Trophoblast cell (in vitro differentiated cells and primary cell): ENCODE data around the gene C10orf90.

ENCODE experiments used
- DNase-seq, 2 donors: peaks; one replicate each; pipeline ENCODE4 v3.0.0-alpha.2; 2016
- H2AFZ ChIP-seq: 2 replicates; pipeline ENCODE4 v1.6.1; 2013; ENCODE audit warnings: low read length, moderate library complexity, mild to moderate bottlenecking; ENCODE audit not compliant: insufficient read depth, poor library complexity
- H2AK5ac ChIP-seq: 2 replicates; pipeline ENCODE4 v1.6.1; 2013; ENCODE audit warnings: mild to moderate bottlenecking, low read length
- H2BK120ac ChIP-seq: 2 replicates; pipeline ENCODE4 v1.6.1; 2013; ENCODE audit warnings: low read length, mild to moderate bottlenecking, moderate library complexity; ENCODE audit not compliant: insufficient read depth, poor library complexity
- H2BK12ac ChIP-seq: 2 replicates; pipeline ENCODE4 v1.6.1; 2013; ENCODE audit warnings: mild to moderate bottlenecking, low read length, moderate library complexity
- H2BK5ac ChIP-seq: 2 replicates; pipeline ENCODE4 v1.6.1; 2013; ENCODE audit warnings: low read length, low read depth, moderate library complexity, mild to moderate bottlenecking; ENCODE audit not compliant: poor library complexity
- H3K14ac ChIP-seq: 2 replicates; pipeline ENCODE4 v1.6.1; 2013; ENCODE audit warnings: mild to moderate bottlenecking, low read length
- H3K18ac ChIP-seq: 2 replicates; pipeline ENCODE4 v1.6.1; 2013; ENCODE audit warnings: mild to moderate bottlenecking, low read length
- H3K23ac ChIP-seq: 2 replicates; pipeline ENCODE4 v1.6.1; 2013; ENCODE audit warnings: low read length
- H3K27ac ChIP-seq: 2 replicates; pipeline ENCODE4 v1.5.1; 2013; ENCODE audit warnings: low read depth, mild to moderate bottlenecking, inconsistent platforms, low read length, moderate library complexity
- H3K27me3 ChIP-seq: 2 replicates; pipeline ENCODE4 v1.6.1; 2013; ENCODE audit warnings: inconsistent platforms, mild to moderate bottlenecking, low read length, moderate library complexity; ENCODE audit not compliant: insufficient read depth
- H3K36me3 ChIP-seq, 2 experiments: 1 replicate in 1 of 2; 2 replicates in 1 of 2; pipeline ENCODE4 v1.6.1; 2013; ENCODE audit warnings: low read length in 2 of 2, mild to moderate bottlenecking in 2 of 2, moderate library complexity in 1 of 2; ENCODE audit not compliant: insufficient read depth in 2 of 2, control insufficient read depth in 1 of 2
- H3K4ac ChIP-seq: 2 replicates; pipeline ENCODE4 v1.6.1; 2013; ENCODE audit warnings: low read depth, mild to moderate bottlenecking, low read length, moderate library complexity
- H3K4me1 ChIP-seq, 2 experiments: 1 replicate in 1 of 2; 2 replicates in 1 of 2; pipeline ENCODE4 v1.6.1; 2013; ENCODE audit warnings: low read length in 2 of 2, mild to moderate bottlenecking in 2 of 2, moderate library complexity in 1 of 2; ENCODE audit not compliant: insufficient read depth in 2 of 2, control insufficient read depth in 1 of 2
- H3K4me2 ChIP-seq: 2 replicates; pipeline ENCODE4 v1.6.1; 2013; ENCODE audit warnings: inconsistent platforms, mild to moderate bottlenecking, low read length, moderate library complexity
- H3K4me3 ChIP-seq: 2 replicates; pipeline ENCODE4 v1.5.1; 2013; ENCODE audit warnings: mild to moderate bottlenecking, low read depth, low read length, inconsistent platforms
- H3K79me1 ChIP-seq: one replicate; pipeline ENCODE4 v1.6.1; 2013; ENCODE audit warnings: low read length
- H3K79me2 ChIP-seq: 2 replicates; pipeline ENCODE4 v1.6.1; 2013; ENCODE audit warnings: low read length, mild to moderate bottlenecking; ENCODE audit not compliant: control insufficient read depth, insufficient read depth, poor library complexity
- H3K9ac ChIP-seq: 2 replicates; pipeline ENCODE4 v1.6.1; 2013; ENCODE audit warnings: mild to moderate bottlenecking, low read length
- H3K9me3 ChIP-seq: 2 replicates; pipeline ENCODE4 v1.6.1; 2013; ENCODE audit warnings: low read depth, mild to moderate bottlenecking, control low read depth, inconsistent platforms, low read length; ENCODE audit not compliant: insufficient read depth
- H4K12ac ChIP-seq: 2 replicates; pipeline ENCODE4 v1.6.1; 2013; ENCODE audit warnings: low read depth, mild to moderate bottlenecking, low read length, moderate library complexity
- H4K8ac ChIP-seq: 2 replicates; pipeline ENCODE4 v1.6.1; 2013; ENCODE audit warnings: low read depth, mild to moderate bottlenecking, low read length, moderate library complexity
- H4K91ac ChIP-seq: one replicate; pipeline ENCODE4 v1.6.1; 2013; ENCODE audit warnings: low read depth, mild to moderate bottlenecking, low read length, moderate library complexity
- WGBS: extraction: QIAGEN DNeasy Blood & Tissue Kit; methylation state at CpG from one replicate; pipeline ENCODE4 v1.1.7; 2013; ENCODE audit warnings: missing lambda C conversion rate; ENCODE audit not compliant: insufficient read length, insufficient coverage; ENCODE audit errors: extremely low coverage; 5-methylcytosine and 5-hydroxymethylcytosine counted together

The C10orf90 gene

GRCh38 chr10:126581648-126582046 is 88.8 kb downstream of the C10orf90 start:
- Histone ChIP-seq H2BK12ac (no peak overlapping the region), H4K12ac (no peak overlapping the region), H2AK5ac (no peak overlapping the region), H3K14ac (no peak overlapping the region), H3K4me2 (no peak overlapping the region), H3K4me3 (no peak overlapping the region), H3K4me1 (no peaks in the 10 kb centered on the region), H3K27ac (no peak overlapping the region), H3K79me1 (no peaks in the 10 kb centered on the region), H3K79me2 (no peaks in the 10 kb centered on the region), H3K4ac (no peak overlapping the region), H3K9me3 (peaks cover 3% of the 10 kb centered on the region), H2AFZ (no peak overlapping the region), H3K36me3 (no peaks in the 10 kb centered on the region), H4K91ac (no peak overlapping the region), H4K8ac (no peak overlapping the region), H3K18ac (no peak overlapping the region), H2BK5ac (no peak overlapping the region), H3K27me3 (no peaks in the 10 kb centered on the region), H3K23ac (no peak overlapping the region), H2BK120ac (no peak overlapping the region), H3K9ac (no peak overlapping the region)
- no CpG with 5 or more reads among the region's 7 CpGs for WGBS
- no peak for DNase-seq

DNA sequence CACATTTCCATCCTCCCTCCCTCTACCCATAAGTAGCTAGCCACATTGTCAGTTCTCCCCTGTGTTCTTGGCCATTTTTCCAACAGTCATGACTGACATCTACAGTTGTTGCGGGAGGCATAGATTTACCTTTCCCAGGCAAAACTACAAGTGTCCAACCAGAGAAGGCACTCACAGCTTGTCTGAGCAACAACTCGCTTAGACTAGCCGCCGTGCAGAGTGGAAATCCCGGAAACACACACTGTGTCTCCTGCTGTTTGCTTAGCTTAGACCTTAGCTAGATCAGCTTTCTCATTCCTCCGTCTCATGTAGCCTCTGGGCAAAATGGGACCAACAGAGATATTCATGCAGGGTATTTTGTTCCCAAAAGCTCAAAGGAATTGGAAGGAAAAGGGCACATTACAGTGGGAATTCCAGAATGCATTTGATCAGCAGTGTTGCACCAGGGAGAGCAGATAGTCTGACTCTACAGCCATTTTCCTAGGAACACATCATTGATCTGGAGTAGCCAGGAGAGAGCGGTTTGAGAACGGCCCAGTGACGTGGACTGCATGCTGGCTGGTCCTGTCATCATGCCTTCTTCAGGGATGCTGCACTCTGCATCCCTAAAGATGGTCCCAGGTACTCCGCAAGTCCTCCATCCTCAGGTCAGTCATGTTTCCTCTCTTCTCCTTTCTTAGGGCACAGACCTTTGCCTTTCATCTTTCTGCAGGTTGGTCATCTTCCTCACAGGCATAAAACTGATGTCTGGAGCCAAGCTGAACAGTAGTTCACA is 89.4 kb downstream of the C10orf90 start:
- Histone ChIP-seq H3K14ac (no peak overlapping the region), H3K4me2 (no peak overlapping the region), H3K27me3 (no peaks in the 10 kb centered on the region), H3K27ac (no peak overlapping the region), H4K12ac (no peak overlapping the region), H3K4me3 (no peak overlapping the region), H3K9ac (no peak overlapping the region), H3K79me2 (no peaks in the 10 kb centered on the region), H2AFZ (no peak overlapping the region), H3K36me3 (no peaks in the 10 kb centered on the region), H3K79me1 (no peaks in the 10 kb centered on the region), H3K4ac (no peak overlapping the region), H2BK12ac (no peak overlapping the region), H3K4me1 (no peaks in the 10 kb centered on the region), H4K8ac (no peak overlapping the region), H3K18ac (no peak overlapping the region), H3K9me3 (peaks cover 3% of the 10 kb centered on the region), H2AK5ac (no peak overlapping the region), H3K23ac (no peak overlapping the region), H2BK5ac (no peak overlapping the region), H2BK120ac (no peak overlapping the region), H4K91ac (no peak overlapping the region)
- no peak for DNase-seq
- no CpG with 5 or more reads among the region's 10 CpGs for WGBS

DNA sequence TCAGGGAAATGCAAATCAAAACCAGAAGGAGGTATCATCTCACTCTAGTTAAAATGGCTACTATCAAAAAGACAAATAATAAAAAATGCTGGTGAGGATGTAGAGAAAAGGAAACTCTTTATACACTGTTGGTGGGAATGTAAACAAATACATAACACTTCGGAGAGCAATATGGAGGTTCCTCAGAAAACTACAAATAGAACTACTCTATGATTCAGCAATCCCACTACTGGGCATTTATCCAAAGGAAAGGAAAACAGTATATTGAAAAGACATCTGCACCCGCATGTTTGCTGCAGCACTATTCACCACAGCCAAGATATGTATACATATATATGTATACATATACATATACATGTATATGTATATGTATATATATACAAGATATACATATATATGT is 94.2 kb downstream of the C10orf90 start:
- DNase-seq = no peak
- Histone ChIP-seq H3K4ac (no peak overlapping the region), H3K14ac (no peak overlapping the region), H3K18ac (no peak overlapping the region), H3K4me3 (no peak overlapping the region), H4K12ac (no peak overlapping the region), H2AK5ac (no peak overlapping the region), H4K8ac (no peak overlapping the region), H2AFZ (no peak overlapping the region), H3K4me1 (no peaks in the 10 kb centered on the region), H3K9ac (no peak overlapping the region), H3K9me3 (no peaks in the 10 kb centered on the region), H4K91ac (no peak overlapping the region), H3K27ac (no peak overlapping the region), H2BK120ac (no peak overlapping the region), H3K4me2 (no peak overlapping the region), H3K23ac (no peak overlapping the region), H3K36me3 (no peaks in the 10 kb centered on the region), H2BK12ac (no peak overlapping the region), H3K79me1 (no peaks in the 10 kb centered on the region), H3K27me3 (no peaks in the 10 kb centered on the region), H3K79me2 (no peaks in the 10 kb centered on the region), H2BK5ac (no peak overlapping the region)
- WGBS = no CpG with 5 or more reads among the region's 2 CpGs

GRCh38 chr10:126570621-126571602 is 99.6 kb downstream of the C10orf90 start:
- Histone ChIP-seq H3K4me2 (no peak overlapping the region), H3K27ac (no peak overlapping the region), H3K9ac (no peak overlapping the region), H2BK5ac (no peak overlapping the region), H2BK12ac (no peak overlapping the region), H3K36me3 (no peaks in the 10 kb centered on the region), H3K79me2 (no peaks in the 10 kb centered on the region), H3K4me1 (no peaks in the 10 kb centered on the region), H3K18ac (no peak overlapping the region), H3K23ac (no peak overlapping the region), H3K14ac (no peak overlapping the region), H3K9me3 (peaks cover 2% of the 10 kb centered on the region), H2AK5ac (no peak overlapping the region), H3K79me1 (no peaks in the 10 kb centered on the region), H3K27me3 (no peaks in the 10 kb centered on the region), H2AFZ (no peak overlapping the region), H3K4me3 (no peak overlapping the region), H3K4ac (no peak overlapping the region), H4K12ac (no peak overlapping the region), H2BK120ac (no peak overlapping the region), H4K8ac (no peak overlapping the region), H4K91ac (no peak overlapping the region)
- peak; percentile 39 to 52 for DNase-seq
- WGBS = no CpG with 5 or more reads among the region's 12 CpGs
